Astrocyte of the spinal cord (primary cell): Measurements from ENCODE around the gene AOPEP.

Source experiments
- DNase-seq: peaks from one replicate; pipeline ENCODE4 v3.0.0; 2011; ENCODE audit warnings: low read depth, low spot score
- H3K4me3 ChIP-seq: 2 replicates; pipeline ENCODE4 v1.5.1; 2011; ENCODE audit warnings: low read depth, mild to moderate bottlenecking, low read length, moderate library complexity
- CTCF ChIP-seq: IDR thresholded peaks from 2 replicates; pipeline ENCODE4 v1.5.1; 2012; ENCODE audit warnings: low read depth, mild to moderate bottlenecking, low read length, inconsistent platforms
- in situ Hi-C: cut with HindIII; loops from 2 replicates; pipeline ENCODE4 v1.10.0; 2017; ENCODE audit warnings: low sequenced_read_pairs

The AOPEP gene

GRCh38 chr9:95009459-95009858 is 283.0 kb downstream of the AOPEP start:
- no peak for TF ChIP-seq CTCF
- in situ Hi-C loops = no loop called here
- DNase-seq = no peak
- H3K4me3 ChIP-seq = no peak overlapping the region

- no peak for DNase-seq
- in situ Hi-C loops = no loop called here
- TF ChIP-seq CTCF = no peak
- H3K4me3 ChIP-seq = no peak overlapping the region
Measured at GRCh38 chr9:95010431-95010838, 283.9 kb downstream of the AOPEP start.

GRCh38 chr9:95012035-95012708 is 285.7 kb downstream of the AOPEP start:
- no peak for TF ChIP-seq CTCF
- DNase-seq = no peak
- H3K4me3 ChIP-seq = no peak overlapping the region
- in situ Hi-C loops = no loop called here

GRCh38 chr9:95012902-95013301 is 286.4 kb downstream of the AOPEP start:
- no peak for TF ChIP-seq CTCF
- in situ Hi-C loops = no loop called here
- H3K4me3 ChIP-seq = no peak overlapping the region
- DNase-seq = no peak

- DNase-seq = no peak
- in situ Hi-C loops = no loop called here
- TF ChIP-seq CTCF = no peak
- no peak overlapping the region for H3K4me3 ChIP-seq
Measured at GRCh38 chr9:95014917-95015316, 288.4 kb downstream of the AOPEP start.

GRCh38 chr9:95015569-95015968 is 289.1 kb downstream of the AOPEP start:
- no peak overlapping the region for H3K4me3 ChIP-seq
- no peak for TF ChIP-seq CTCF
- no peak for DNase-seq
- in situ Hi-C loops = no loop called here
